Smooth muscle cell (in vitro differentiated cells): Measurements from ENCODE around the gene PCNT. TPM values are rescaled to one million over a fixed set of nuclear protein-coding genes. Genes with fewer than 3 reads are reported as not detected.

Source experiments
- DNase-seq: peaks from one replicate; lab custom pipeline; 2025; ENCODE audit not compliant: unreplicated experiment; lab: John Stamatoyannopoulos, UW
- H2AFZ ChIP-seq: fragments of 200-600 bp; sonication (generic); 2 replicates; pipeline ENCODE4 v1.6.0; 2016; ENCODE audit warnings: antibody characterized with exemption, low read depth, mild to moderate bottlenecking
- H3F3A ChIP-seq: fragments of 200-600 bp; sonication (generic); 2 replicates; pipeline ENCODE4 v1.6.0; 2017; ENCODE audit warnings: antibody characterized with exemption, low read depth
- H3K27ac ChIP-seq: fragments of 200-600 bp; sonication (generic); 2 replicates; pipeline ENCODE4 v1.5.1; 2016; ENCODE audit warnings: low read depth, mild to moderate bottlenecking
- H3K27me3 ChIP-seq: fragments of 200-600 bp; sonication (generic); 2 replicates; pipeline ENCODE4 v1.6.1; 2016; ENCODE audit warnings: low read depth, mild to moderate bottlenecking
- H3K36me3 ChIP-seq: fragments of 200-600 bp; sonication (generic); 2 replicates; pipeline ENCODE4 v1.5.1; 2016; ENCODE audit warnings: low read depth
- H3K4me1 ChIP-seq: fragments of 200-600 bp; sonication (generic); 2 replicates; pipeline ENCODE4 v1.5.1; 2016; ENCODE audit warnings: low read depth
- H3K4me2 ChIP-seq: fragments of 200-600 bp; sonication (generic); 2 replicates; pipeline ENCODE4 v1.6.0; 2016; ENCODE audit warnings: mild to moderate bottlenecking
- H3K4me3 ChIP-seq: fragments of 200-600 bp; sonication (generic); 2 replicates; pipeline ENCODE4 v1.5.1; 2016; ENCODE audit warnings: mild to moderate bottlenecking
- H3K79me2 ChIP-seq: fragments of 200-600 bp; sonication (generic); 2 replicates; pipeline ENCODE4 v1.6.0; 2016; ENCODE audit warnings: low read depth, mild to moderate bottlenecking
- H3K9ac ChIP-seq: fragments of 200-600 bp; sonication (generic); 2 replicates; pipeline ENCODE4 v1.6.0; 2016; ENCODE audit warnings: low read depth
- H3K9me3 ChIP-seq: fragments of 200-600 bp; sonication (generic); replicated peaks from 2 replicates; pipeline ENCODE4 v1.5.1; 2016; ENCODE audit warnings: low read depth
- H4K20me1 ChIP-seq: fragments of 200-600 bp; sonication (generic); 2 replicates; pipeline ENCODE4 v1.6.0; 2016; ENCODE audit warnings: low read depth
- CTCF ChIP-seq: fragments of 200-600 bp; sonication (generic); IDR thresholded peaks from 2 replicates; pipeline ENCODE4 v1.5.1; 2017; ENCODE audit warnings: borderline replicate concordance, mild to moderate bottlenecking, antibody characterized with exemption; ENCODE audit not compliant: insufficient read depth, poor library complexity, severe bottlenecking
- WGBS: methylation state at CpG from one replicate; pipeline ENCODE4 v1.1.7; 2016; ENCODE audit warnings: low lambda C conversion rate; 5-methylcytosine and 5-hydroxymethylcytosine counted together
- polyA plus RNA-seq: library from polyadenylated mRNA; unstranded; fragments of >200 nt; fragmentation: Nextera tagmentation; extraction: Ambion mirVana; gene quantifications from 2 replicates; pipeline ENCODE4 v1.2.1, GENCODE V29; 2016
- total RNA-seq: library from RNA; depleted of rRNA; stranded (reverse); fragments of >200 nt; gene quantifications from 2 replicates; pipeline ENCODE4 v1.2.3, GENCODE V29; 2014

PCNT gene
- total and polyA plus RNA-seq, 2 experiments from 2014 or later: 9.3 to 10.8 TPM

- H3F3A ChIP-seq: peaks cover 15% of the 10 kb centered on the region
Measured at GRCh38 chr21:46325073-46325912, 1.3 kb downstream of the PCNT start.

GRCh38 chr21:46326110-46326703 is 2.3 kb downstream of the PCNT start:
- Histone ChIP-seq H2AFZ (no peak overlapping the region), H3K9me3 (no peaks in the 10 kb centered on the region), H3F3A (peaks cover 15% of the 10 kb centered on the region), H3K4me2 (peak overlapping the region; percentile 99), H3K36me3 (no peaks in the 10 kb centered on the region), H3K4me1 (peaks cover 21% of the 10 kb centered on the region), H3K27ac (peak overlapping the region; percentile 65), H3K27me3 (no peaks in the 10 kb centered on the region), H3K9ac (no peak overlapping the region), H3K4me3 (peak overlapping the region; percentile 99), H3K79me2 (peaks cover 65% of the 10 kb centered on the region), H4K20me1 (no peaks in the 10 kb centered on the region)
- DNase-seq: no peak
- WGBS: 95% methylated on average over 15 of the region's 15 CpGs
- TF ChIP-seq CTCF: no peak

More at GRCh38 chr21:46325073-46325912, 1.3 kb downstream of the PCNT start:
- peak overlapping the region; percentile 99 for H3K4me2 ChIP-seq
- peaks cover 71% of the 10 kb centered on the region for H3K79me2 ChIP-seq
- H4K20me1 ChIP-seq: no peaks in the 10 kb centered on the region
- peak overlapping the region; percentile 99 for H3K4me3 ChIP-seq
- peak overlapping the region; percentile 65 for H3K27ac ChIP-seq
- H3K36me3 ChIP-seq: no peaks in the 10 kb centered on the region
- H3K9me3 ChIP-seq: no peaks in the 10 kb centered on the region
- peak; percentile 19 for TF ChIP-seq CTCF
- peak overlapping the region; percentile 78 for H2AFZ ChIP-seq
- WGBS: 12% methylated on average over 30 of the region's 43 CpGs
- peak overlapping the region; percentile 77 for H3K9ac ChIP-seq
- DNase-seq: no peak
- no peaks in the 10 kb centered on the region for H3K27me3 ChIP-seq
- peaks cover 22% of the 10 kb centered on the region for H3K4me1 ChIP-seq

- H3F3A ChIP-seq: peaks cover 15% of the 10 kb centered on the region
- peaks cover 56% of the 10 kb centered on the region for H3K79me2 ChIP-seq
- 96% methylated on average over 4 of the region's 4 CpGs for WGBS
- no peak for TF ChIP-seq CTCF
- H3K4me2 ChIP-seq: no peak overlapping the region
- no peaks in the 10 kb centered on the region for H3K27me3 ChIP-seq
- DNase-seq: no peak
- H2AFZ ChIP-seq: no peak overlapping the region
- no peak overlapping the region for H3K4me3 ChIP-seq
- no peak overlapping the region for H3K27ac ChIP-seq
- H4K20me1 ChIP-seq: no peaks in the 10 kb centered on the region
- no peaks in the 10 kb centered on the region for H3K9me3 ChIP-seq
- H3K9ac ChIP-seq: no peak overlapping the region
- H3K36me3 ChIP-seq: no peaks in the 10 kb centered on the region
- H3K4me1 ChIP-seq: peaks cover 8% of the 10 kb centered on the region
Measured at GRCh38 chr21:46327711-46328110, 3.8 kb downstream of the PCNT start.
